ENCODE measurements around the gene RELT.
"Not testable (repeated sequence)": the region's sequence is repeated elsewhere in the genome, so short reads cannot be mapped to it uniquely, and the experiment has no call there.

The RELT gene

DNA sequence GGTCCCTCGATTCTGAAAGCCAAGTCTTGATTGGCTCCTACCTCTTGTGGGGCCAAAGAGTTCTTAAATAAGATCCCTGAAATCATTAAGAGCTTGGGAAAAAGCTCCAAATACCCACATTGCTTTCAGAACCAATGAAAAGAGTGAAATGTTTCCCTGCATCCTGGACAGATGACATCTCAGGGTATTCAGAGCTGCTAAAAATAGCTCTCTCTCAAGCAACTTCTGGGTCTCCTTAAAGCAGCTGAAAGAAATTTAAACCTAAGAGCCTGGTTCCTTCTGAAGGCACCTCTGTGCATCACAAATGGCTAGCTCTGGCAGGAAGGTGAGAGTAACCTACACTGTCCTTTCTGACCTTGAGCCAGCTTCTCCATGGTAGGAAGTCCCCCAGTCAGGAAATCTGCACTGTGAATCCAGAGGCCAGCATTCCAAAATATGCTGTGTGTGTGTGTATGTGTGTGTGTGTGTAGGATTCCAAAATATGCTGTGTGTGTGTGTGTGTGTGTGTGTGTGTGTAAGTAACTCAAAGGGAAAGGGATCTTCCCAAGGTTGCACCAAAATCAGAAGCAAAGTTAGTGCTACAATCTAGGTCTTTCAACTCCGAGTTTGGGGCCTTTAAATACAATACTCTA, 50.1 kb downstream of the RELT start:
- in situ Hi-C loops (cut with MboI; ENCODE audit: low sequenced_read_pairs) = no loop called here

DNA sequence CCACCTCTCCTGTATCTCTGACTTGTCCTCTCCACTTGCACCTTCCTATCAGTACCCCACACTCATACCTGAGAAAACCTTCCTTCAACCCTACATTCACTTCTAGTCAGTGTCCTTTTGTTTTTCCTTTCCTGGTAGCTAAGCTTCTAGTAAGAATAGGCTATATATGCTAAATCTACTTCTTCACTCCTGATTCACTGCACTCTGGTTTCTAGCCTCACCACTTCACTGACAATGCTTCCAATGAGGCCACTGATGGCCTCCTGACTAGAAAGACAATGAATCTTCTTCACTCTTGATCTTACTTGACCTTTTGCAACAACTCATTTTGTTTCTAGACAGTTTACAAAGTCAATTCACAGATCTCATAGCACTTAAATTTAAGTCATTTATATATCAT, 52.0 kb downstream of the RELT start:
- in situ Hi-C loops (cut with MboI; ENCODE audit: low sequenced_read_pairs) = no loop called here

DNA sequence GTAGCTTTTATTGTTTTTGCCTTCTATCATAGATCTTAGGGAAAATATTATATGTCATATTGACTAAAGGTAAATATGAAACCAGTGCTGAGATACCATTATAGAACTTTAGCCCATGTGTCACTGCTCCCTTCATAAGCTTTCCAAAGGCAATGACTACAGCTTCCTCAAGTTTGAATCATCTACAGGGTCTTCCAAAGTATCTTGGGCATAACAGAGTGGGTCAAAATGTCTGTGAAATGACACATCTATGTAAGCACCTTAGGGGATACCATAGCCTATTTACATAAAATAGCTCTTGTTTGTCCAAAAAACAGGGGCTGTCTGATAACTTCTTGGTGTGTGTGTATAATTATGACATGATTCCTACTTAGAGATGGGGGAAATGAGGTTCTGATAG, 52.5 kb downstream of the RELT start:
- in situ Hi-C loops (cut with MboI; ENCODE audit: low sequenced_read_pairs) = no loop called here

DNA sequence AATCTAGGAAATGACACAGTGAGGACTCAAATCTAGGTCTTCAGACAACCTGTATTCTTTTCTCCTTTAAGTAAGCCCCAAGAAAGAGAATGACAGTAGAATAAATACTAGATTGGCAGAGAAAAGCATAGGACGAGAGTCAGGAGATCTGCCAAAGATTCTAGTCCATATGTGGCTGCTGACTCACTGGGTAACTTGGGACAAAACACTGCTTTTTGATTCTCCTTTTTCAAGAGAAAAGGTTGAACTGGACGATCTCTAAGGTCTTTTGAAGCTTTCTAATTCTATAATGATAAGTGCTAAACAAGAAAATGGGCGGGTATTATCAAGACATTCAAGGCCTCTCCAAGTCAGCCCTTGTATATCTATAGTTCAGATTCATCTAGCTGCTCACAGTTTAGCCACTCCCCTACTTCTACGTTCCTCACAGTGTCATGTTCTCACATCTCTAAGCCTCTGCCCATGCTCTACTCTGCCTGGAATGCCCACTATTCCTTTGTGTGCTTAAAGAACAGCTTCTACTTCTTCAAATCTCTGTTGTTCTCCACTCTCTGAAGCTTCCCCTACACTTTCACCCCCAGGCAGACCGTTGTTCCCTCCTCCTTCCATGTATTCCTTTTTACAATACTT, 53.0 kb downstream of the RELT start:
- in situ Hi-C loops (cut with MboI; ENCODE audit: low sequenced_read_pairs) = no loop called here

DNA sequence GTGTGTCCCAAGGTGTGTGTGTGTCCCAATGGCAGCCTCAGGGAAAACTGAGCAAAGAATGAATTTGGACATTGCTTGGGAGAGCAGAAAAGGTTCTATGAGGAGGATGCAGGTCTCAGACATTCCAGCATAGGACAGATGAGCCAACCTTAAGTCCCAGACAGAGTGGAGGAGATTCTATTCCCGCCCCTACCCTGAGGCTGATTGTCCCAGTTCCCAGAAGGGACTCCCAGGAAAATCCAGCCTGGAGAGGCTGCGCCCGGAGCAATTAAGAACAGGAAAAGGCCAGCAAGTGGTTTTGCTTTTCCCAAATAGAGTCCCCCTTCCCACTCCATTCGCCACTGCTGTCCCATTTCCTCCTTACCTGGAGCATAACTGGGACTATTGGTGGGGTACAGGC, 54.1 kb downstream of the RELT start:
- in situ Hi-C loops (cut with MboI; ENCODE audit: low sequenced_read_pairs) = no loop called here

DNA sequence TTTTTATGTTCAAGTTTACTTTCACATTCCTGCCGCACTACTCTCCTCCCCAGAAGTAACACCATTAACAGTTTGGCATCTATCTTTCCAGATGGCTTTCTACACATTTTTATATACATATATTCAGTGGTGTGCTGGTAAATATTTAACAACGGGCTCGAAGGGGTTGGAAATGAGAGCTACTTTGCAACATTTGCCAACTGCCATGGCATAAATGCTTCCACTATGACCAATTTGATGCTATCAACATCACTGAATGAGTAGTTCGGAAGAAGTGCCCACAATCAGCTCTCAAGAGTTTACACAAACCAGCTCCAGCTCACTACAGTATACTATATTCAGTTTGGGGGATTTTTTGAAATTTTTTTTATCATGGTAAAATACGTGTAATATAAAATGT, 55.2 kb downstream of the RELT start:
- in situ Hi-C loops (cut with MboI; ENCODE audit: low sequenced_read_pairs) = no loop called here

DNA sequence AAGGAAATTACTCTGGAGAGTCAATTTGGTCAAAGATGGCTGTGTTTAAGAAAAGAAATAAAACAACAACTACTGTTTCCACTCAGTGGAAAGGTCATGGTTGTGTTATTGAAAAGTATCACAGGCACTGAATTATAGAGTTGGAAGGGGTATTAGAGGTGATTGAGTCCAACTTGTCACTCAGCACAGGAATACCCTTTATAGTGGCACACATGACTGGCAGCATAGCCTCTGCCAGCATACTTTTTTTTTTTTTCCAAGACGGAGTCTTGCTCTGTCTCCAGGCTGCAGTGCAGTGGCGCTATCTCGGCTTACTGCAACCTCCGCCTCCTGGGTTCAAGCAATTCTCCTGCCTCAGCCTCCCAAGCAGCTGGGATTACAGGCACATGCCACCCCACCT, 60.7 kb downstream of the RELT start:
- in situ Hi-C loops (cut with MboI; ENCODE audit: low sequenced_read_pairs) = not testable (repeated sequence)

DNA sequence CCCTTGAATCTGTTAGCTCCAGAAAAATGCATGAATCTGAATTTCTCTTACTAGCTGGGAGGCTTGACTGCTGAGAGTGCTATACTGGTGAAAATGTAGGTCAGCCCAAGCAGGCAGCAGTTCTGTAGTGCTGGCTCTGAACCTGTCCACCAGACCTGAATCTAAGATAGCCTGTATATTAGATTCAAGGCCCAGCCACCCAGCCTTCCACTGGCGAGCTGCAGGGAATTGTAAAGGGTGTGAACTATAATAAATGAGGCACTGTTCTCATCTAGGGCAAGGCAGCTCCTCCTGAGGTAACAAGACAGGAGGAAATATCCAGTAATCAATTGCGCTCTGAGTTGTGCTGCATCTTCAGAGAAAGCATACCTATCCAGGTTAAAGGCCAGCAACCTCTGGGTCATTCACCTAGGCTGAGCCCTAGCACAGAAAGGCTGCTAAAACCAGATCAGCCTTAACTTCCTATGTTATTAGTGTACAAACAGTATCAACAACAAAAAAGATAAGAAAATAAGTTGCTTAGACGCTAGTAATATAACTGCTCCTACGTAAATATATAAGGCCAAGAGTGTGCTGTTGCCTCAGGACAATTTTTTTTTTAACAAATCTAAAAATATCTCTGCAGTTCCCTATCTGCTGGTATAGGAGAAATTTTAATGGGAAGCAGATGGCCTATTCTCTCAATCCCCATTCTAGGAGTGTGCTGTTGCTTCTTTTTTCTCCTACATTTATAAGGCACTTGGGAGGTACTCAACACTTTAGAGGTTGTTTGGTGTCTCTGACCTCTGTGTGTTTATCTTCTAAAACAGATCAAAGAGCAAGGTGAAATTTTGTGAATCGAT, 63.0 kb downstream of the RELT start:
- in situ Hi-C loops (cut with MboI; ENCODE audit: low sequenced_read_pairs) = no loop called here

DNA sequence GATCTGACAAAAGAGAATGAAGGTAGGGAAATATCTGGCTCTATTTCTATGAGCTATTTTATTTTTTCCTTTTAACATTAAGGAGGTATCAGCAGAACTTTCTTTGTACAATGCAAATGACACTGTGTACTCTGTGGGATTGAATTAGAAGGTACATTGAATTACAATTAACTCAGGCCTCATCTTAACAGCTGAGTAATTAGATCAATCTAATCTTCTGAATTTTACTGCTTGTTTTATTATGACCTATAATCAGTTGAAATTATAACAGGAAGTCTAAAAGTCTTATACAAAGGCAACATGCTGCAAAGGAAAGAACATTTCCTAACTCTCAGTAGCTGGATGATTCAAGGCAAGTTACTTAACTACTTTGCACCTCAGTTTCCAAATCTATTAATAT, 69.8 kb downstream of the RELT start:
- in situ Hi-C loops (cut with MboI; ENCODE audit: low sequenced_read_pairs) = no loop called here

DNA sequence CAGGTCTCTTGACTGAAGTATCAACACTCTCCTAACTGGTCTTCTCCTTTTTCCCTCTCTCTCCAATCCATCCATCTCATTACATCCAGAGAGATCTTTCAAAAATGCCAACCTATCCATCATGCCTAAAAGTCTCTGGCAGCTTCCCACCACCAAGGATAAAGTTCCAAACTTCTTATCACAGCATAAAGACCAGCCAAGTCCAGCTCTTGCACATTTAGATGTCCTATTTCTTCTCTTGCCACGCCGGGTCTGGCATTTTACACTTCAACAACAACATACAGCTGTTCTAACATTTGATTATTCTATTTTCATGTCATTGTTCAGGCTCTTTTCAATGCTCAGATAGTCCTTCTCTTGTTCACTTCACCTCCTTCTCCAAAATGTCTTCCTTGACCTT, 70.6 kb downstream of the RELT start:
- in situ Hi-C loops (cut with MboI; ENCODE audit: low sequenced_read_pairs) = no loop called here
